RCC 7860 (cell line): ENCODE measurements around the gene IGFL4.
A peak's percentile ranks its signal among the peaks of the same experiment; 100 is the strongest.

Experiments used
- DNase-seq: peaks from one replicate; pipeline ENCODE4 v3.0.0-alpha.2; 2015; ENCODE audit warnings: low spot score
- FAIRE-seq: peaks from 2 replicates; lab custom pipeline; 2012; peaks lifted over from hg19 to GRCh38; lab: Jason Lieb, UNC

Gene IGFL4

DNA sequence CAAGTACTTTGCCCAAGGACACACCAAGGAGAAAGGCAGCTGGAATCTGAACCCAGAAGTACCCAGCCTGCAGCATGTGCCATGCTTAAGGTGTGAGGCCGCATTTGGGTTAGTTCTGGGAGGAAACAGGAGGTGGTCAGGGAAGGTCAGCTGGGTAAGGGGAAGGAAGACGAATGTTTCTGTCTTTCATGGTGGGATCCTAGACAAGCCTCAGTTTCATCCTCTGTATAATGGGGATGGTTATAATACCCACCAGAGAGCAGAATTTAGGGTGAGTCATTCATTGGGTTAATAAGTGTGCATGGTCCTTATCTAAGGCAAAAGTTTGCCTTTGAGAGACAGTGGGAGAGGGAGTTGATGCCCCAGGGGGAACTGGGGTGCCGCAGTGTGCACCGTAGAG, 42.0 kb downstream of the IGFL4 start:
- no peak for FAIRE-seq
- no peak for DNase-seq

DNA sequence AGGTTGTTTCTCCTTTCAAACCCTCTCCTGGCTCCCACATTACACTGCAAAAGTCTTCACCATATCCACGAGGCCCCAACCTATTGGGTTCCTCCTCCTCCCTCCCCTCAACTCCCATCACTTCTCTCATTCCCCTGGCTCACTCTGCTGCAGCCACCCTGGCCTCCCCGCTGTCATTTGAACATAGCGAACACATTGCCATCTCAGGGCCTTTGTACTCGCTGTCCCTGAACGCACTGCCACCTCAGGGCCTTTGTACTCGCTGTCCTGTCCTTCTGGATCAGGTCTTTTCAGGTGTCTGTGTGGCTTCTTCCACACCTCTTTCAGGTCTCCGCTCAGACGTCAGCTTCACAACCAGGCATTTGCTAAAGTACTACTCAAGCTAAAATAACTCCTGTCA, 43.9 kb downstream of the IGFL4 start:
- no peak for DNase-seq
- FAIRE-seq: no peak

DNA sequence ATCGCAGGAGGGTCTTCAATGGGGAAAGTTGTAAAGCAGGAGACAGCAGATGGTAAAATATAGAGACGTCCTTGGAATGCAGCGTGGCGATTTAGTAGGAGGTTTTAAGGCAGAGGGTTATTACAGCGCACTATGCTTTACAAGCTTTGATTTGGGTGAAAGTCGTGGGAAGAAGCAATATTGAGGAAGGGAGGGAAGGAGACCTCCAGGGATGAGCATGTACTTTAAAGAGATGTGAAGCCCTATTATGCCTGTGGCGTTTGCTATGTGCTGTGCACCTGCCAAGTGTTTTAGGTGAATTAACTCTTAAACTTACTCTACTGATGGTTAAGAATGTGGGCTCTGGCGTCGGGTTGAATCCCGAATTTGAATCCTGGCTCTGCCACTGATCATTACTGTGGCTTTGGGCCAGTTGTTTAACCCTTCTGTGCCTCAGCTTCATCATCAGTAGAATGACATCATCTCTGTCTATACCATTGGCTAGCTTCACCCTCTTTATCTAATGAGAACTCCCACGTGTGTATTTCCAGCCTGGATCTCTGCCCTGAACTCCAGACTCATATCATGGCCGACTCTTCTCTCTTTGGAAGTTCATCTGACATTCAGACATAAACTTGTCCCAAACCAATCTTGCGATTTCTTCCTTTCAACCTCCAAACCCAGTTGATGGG, 45.0 kb downstream of the IGFL4 start:
- DNase-seq (peak; percentile 42), FAIRE-seq (no peak)

DNA sequence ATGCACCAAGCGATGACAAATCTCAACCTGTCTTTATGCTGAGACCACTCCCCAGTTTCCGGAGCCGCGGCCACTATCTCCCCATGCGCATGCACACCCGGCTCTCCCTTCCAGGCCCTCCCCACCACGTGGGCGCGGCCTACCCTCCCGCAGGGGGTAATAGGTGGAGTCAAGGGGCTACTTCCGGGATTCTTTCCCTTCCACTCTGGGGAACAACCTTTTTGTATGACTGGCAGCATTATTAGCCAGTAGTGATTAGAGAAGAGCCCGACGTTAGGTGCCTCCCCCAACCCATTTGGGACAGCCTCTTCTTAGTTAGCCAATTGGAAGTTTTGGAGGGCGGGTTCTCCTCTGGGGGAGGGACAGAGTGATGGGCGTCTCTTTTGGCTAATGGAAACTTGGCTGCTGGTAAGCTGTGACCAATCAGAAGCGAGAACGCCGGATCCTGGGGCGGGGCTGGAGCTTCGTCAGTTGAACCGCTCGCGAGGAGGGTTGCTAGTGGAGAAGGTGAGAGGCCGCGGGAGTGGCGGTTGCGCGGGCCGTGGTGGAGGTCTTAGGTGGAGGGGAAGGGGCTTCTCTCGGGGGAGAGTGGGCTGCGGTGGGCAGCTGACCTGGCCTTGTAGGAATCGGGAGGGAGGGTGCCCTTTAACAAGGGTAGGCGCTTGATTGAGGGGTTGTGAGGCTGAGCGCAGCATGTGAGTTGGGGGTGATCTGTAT, 45.6 kb downstream of the IGFL4 start, which contains the start of gene CCDC61:
TSS of gene CCDC61 (plus strand) at position 470 of the 717 bp plus-strand sequence. CDS start 7,552 bp downstream, outside the sequence.
- peak; percentile 99 for DNase-seq
- peak; percentile 93 for FAIRE-seq

DNA sequence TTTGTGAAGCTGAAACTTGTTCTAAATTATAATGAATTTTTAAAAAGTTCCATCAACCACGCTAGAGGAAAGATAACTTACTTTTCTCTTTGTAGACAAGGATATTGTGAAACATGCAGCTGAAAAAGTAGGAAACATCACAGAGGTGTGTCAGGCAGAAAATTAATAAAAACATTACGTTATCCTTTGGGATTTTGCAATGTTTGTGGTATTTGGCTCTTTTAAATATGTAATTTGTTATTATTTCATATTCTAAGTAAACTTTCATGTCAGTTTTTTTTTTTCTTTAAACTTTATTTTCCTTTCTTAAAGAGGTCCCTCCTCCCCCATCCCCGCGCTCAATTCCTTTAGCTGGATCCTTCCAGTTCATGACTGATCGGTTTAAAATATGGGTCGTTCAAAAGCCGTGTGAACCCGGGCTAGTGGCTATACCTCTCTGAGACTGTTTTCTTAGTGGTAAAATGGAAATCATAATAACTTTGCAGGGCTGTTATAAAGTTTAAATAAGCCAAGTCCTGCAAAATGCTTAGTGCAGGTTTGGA, 46.3 kb downstream of the IGFL4 start:
- DNase-seq: no peak
- FAIRE-seq: no peak

DNA sequence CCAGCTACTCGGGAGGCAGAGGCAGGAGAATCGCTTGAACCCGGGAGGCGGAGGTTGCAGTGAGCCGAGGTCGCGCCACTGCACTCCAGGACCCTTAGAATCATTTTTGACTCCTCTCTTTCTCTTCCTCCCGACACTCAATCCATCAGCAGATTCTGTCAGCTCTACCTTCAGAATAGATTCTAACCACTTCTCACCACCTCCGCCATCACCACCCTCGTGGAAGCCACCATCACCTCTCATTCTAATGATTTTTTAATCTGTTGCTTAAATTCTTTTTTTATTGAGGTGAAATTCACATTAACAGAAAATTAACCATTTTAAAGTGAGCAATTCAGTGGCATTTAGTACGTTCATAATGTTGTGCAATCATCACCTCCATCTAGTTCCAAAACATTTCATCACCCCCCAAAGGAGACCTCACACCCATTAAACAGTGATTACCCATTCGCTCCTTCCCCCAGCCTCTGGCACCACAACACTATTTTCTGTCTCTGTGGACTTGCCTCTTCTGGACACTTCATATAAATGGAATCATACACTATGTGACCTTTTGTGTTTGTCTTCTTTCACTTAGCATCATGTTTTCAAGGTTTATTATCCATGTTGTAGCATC, 50.6 kb downstream of the IGFL4 start:
- DNase-seq: no peak
- FAIRE-seq: no peak
